Muscle layer of duodenum (tissue), 2 donors: ENCODE results near the gene PDCD1LG2.
A peak's percentile ranks its signal among the peaks of the same experiment; 100 is the strongest.

Experiments used
- H3K27ac ChIP-seq: one replicate; pipeline ENCODE4 v1.7.0; 2013; ENCODE audit warnings: mild to moderate bottlenecking, low read length
- H3K27me3 ChIP-seq: one replicate; pipeline ENCODE4 v1.7.0; 2013; ENCODE audit warnings: low read depth, mild to moderate bottlenecking, control low read depth, low read length
- H3K36me3 ChIP-seq, 2 donors: one replicate each; pipeline ENCODE4 v1.7.0; 2013; ENCODE audit warnings: low read length in 2 of 2, control low read depth in 1 of 2, mild to moderate bottlenecking in 1 of 2; ENCODE audit not compliant: insufficient read depth in 2 of 2, control insufficient read depth in 1 of 2
- H3K4me1 ChIP-seq, 2 donors: one replicate each; pipeline ENCODE4 v1.7.0; 2013; ENCODE audit warnings: low read length in 2 of 2, mild to moderate bottlenecking in 2 of 2, control low read depth in 1 of 2, moderate library complexity in 1 of 2; ENCODE audit not compliant: insufficient read depth in 2 of 2, control insufficient read depth in 1 of 2
- H3K4me3 ChIP-seq, 2 donors: one replicate each; pipeline ENCODE4 v1.7.0; 2013; ENCODE audit warnings: low read length in 2 of 2, low read depth in 1 of 2, mild to moderate bottlenecking in 1 of 2
- H3K9me3 ChIP-seq, 2 donors: one replicate each; pipeline ENCODE4 v1.7.0; 2013; ENCODE audit warnings: low read length in 2 of 2, control low read depth in 1 of 2, mild to moderate bottlenecking in 1 of 2; ENCODE audit not compliant: control insufficient read depth in 1 of 2
- donor health status: healthy.

The PDCD1LG2 gene

GRCh38 chr9:5593904-5594303 lies 83.6 kb downstream of the PDCD1LG2 start:
- Histone ChIP-seq H3K9me3 (no peaks in the 10 kb centered on the region), H3K4me3 (no peak overlapping the region), H3K27me3 (no peaks in the 10 kb centered on the region), H3K4me1 (no peaks in the 10 kb centered on the region), H3K27ac (no peak overlapping the region), H3K36me3 (no peaks in the 10 kb centered on the region)

DNA sequence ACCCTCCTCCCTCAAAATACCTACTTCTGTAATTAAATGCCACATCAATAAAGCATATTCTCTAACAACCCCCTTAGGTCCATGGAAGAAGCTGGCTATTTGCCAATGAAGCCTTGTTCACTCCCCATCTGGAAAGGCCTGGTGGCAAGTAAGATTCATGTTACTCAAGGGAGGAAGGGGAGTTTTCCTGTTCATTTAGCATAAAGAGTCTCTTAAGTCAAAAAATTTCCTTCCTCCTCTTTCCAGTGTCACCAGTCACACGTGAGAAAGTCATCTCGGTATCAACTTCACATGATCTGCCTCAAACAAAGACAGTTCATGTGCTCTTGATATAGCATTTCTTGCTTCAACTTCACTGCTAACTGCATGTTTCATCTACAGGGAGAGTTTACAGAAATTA lies 85.8 kb downstream of the PDCD1LG2 start:
- no peak overlapping the region for H3K4me3 ChIP-seq
- no peaks in the 10 kb centered on the region for H3K9me3 ChIP-seq
- H3K27ac ChIP-seq: no peak overlapping the region
- H3K27me3 ChIP-seq: no peaks in the 10 kb centered on the region
- H3K4me1 ChIP-seq: no peaks in the 10 kb centered on the region
- no peaks in the 10 kb centered on the region for H3K36me3 ChIP-seq

DNA sequence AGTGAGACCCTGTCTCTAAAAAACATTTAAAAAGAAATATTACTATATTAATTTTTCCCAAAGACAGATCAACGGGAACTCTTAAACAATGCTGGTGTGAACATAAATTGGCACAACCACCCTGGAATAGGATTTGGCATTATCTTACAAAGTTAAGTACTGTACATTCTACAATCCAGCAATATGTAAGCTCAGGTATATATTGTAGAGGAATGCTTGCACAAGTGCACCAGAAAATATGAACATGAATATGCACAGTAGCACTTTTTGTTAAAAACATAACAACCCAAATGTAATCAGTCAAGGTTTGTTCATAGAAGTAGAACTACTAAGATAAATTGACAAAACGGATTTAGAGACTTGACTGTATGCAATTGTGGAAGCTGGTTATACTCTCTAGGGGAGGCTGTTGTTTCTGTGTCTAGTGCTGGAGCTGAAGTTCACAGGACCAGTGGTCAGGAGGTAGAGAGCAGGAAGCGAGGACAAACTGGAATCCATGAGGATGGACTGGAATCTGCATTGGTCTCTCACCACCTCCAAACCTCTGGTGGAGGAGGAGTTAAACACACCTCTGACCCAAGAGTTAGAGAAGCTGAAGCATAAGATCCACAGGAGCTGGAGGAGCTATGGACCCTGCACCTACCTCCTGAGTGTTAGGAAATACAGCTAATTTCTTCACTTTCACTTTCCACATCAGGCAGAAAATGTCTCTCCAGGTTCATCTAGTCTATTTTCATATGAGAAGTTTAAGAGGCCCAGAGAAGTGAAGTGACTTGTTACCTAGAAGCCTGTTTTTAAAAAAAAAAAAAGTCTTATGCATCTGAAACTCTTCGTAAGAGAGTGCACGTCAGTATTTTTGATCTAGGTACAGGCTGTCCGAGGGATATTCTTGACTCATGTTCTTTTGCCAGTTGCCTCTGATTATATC lies 98.2 kb downstream of the PDCD1LG2 start:
- H3K27ac ChIP-seq: peak overlapping the region; percentile 73
- H3K9me3 ChIP-seq: no peaks in the 10 kb centered on the region
- H3K27me3 ChIP-seq: no peaks in the 10 kb centered on the region
- peak overlapping the region; percentile 50 to 70 for H3K4me3 ChIP-seq
- no peaks in the 10 kb centered on the region for H3K4me1 ChIP-seq
- no peaks in the 10 kb centered on the region for H3K36me3 ChIP-seq

- H3K27ac ChIP-seq: peak overlapping the region; percentile 73
- H3K4me3 ChIP-seq: peak overlapping the region; percentile 50 to 70
- no peaks in the 10 kb centered on the region for H3K27me3 ChIP-seq
Measured at GRCh38 chr9:5609226-5609596, 98.9 kb downstream of the PDCD1LG2 start.

DNA sequence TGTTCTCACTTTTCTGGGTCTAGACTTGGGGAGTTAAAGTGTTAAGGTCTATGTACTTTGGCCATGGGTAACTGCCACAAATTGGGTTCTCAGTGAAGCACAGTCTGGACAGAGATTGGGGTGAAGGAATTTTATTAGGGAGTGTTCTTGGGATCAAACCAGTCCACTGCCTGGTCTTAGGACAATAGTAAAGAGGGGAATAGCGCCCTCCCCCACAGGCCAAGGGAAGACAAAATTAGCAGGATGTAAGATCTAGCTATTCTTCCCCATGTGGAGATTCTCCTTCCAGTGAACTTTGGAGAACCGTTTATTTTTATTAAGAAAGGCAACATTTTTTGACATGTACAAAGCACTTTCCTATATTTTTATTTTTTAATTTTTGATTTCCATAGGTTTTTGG lies 100.2 kb downstream of the PDCD1LG2 start:
- H3K36me3 ChIP-seq: no peaks in the 10 kb centered on the region
- no peaks in the 10 kb centered on the region for H3K9me3 ChIP-seq
- no peak overlapping the region for H3K27ac ChIP-seq
- H3K27me3 ChIP-seq: no peaks in the 10 kb centered on the region
- no peaks in the 10 kb centered on the region for H3K4me1 ChIP-seq
- no peak overlapping the region for H3K4me3 ChIP-seq

More at GRCh38 chr9:5609226-5609596, 98.9 kb downstream of the PDCD1LG2 start:
- Histone ChIP-seq H3K4me1 (no peaks in the 10 kb centered on the region), H3K36me3 (no peaks in the 10 kb centered on the region), H3K9me3 (no peaks in the 10 kb centered on the region)

DNA sequence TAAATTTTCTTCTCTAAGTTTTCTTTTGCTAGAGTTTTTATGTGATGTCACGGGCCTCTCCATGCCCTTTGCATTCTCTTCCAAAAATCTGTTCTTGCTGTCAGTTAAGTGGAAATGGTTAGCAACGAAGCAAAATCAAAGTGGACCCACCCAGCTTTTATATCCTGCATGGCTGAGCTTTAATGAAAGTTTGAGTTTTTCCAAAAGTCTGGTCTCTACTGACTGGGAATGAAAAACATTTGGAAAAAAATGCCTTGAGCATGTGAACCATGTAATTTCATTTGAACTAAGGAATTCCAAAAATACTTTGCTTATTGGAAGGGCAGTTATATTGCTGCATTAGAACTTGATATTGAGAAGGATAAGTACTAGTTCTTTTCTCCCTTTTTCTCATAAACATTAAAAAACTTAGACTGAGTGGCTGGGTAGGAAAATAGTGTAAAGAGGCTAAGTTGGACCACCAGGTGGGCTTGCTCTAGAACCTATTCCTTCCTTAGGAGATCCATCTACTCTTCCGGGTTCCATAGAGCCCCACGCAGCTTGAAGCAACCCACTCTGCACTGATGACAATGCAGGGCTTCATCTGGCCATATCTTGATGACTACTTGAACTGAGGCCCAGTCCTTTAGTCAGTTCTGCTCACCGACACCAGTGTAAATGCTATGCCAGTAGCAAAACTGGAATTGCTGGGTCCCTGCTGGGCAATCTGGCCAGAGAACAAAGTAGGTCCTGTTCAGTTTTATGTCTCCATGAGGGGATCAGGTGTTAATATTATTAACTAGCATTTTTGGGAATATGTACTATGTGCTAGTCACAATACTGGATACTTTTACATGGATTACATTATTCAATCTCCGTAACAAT lies 101.2 kb downstream of the PDCD1LG2 start:
- Histone ChIP-seq H3K4me3 (no peak overlapping the region), H3K4me1 (no peaks in the 10 kb centered on the region), H3K27ac (no peak overlapping the region), H3K9me3 (no peaks in the 10 kb centered on the region), H3K27me3 (no peaks in the 10 kb centered on the region), H3K36me3 (no peaks in the 10 kb centered on the region)

DNA sequence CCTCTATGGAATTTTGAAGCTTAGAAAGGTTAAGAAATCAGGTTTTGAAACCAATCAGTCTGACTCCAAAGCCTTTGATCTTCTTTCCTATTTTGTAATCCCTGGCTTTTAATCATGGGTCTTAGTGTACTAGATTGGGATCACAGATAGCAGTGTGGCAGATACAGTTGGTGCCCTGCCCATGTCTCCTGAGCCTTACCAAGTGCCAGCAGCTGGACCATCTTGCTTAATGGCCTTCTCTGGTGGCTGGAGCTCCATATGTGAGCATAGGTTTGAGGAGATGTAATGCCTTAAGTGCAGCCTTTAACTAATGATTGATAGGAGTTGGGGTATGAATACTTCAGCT lies 101.8 kb downstream of the PDCD1LG2 start:
- Histone ChIP-seq H3K9me3 (no peaks in the 10 kb centered on the region), H3K4me1 (no peaks in the 10 kb centered on the region), H3K27me3 (no peaks in the 10 kb centered on the region), H3K36me3 (no peaks in the 10 kb centered on the region), H3K27ac (no peak overlapping the region), H3K4me3 (no peak overlapping the region)

GRCh38 chr9:5614192-5614591 lies 103.9 kb downstream of the PDCD1LG2 start:
- Histone ChIP-seq H3K4me1 (no peaks in the 10 kb centered on the region), H3K27ac (no peak overlapping the region), H3K36me3 (no peaks in the 10 kb centered on the region), H3K27me3 (no peaks in the 10 kb centered on the region), H3K9me3 (no peaks in the 10 kb centered on the region), H3K4me3 (no peak overlapping the region)

DNA sequence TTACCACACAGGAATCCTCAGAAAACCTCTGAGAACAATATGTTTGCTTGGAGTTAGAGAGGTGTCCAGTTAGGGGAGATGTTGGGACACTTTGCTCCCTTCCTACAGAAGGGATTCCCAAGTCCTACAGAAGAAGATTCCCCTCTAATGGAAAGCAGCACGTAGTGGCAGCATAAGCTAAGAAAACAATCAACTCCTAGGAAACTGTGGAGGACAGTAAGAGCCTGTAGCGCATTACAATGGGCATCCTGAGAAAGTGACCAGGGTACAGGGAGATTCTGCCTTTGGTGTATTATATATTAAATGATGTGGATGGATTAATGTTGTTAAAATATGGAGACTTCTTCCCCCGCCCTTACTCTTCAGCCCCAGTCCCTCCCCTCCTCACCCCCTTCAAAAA lies 104.7 kb downstream of the PDCD1LG2 start:
- Histone ChIP-seq H3K27me3 (no peaks in the 10 kb centered on the region), H3K4me1 (no peaks in the 10 kb centered on the region), H3K27ac (no peak overlapping the region), H3K9me3 (no peaks in the 10 kb centered on the region), H3K36me3 (no peaks in the 10 kb centered on the region), H3K4me3 (no peak overlapping the region)

- Histone ChIP-seq H3K27ac (no peak overlapping the region), H3K4me1 (peaks cover 4 to 5% of the 10 kb centered on the region in 2 donors), H3K9me3 (no peaks in the 10 kb centered on the region), H3K4me3 (no peak overlapping the region), H3K36me3 (no peaks in the 10 kb centered on the region), H3K27me3 (no peaks in the 10 kb centered on the region)
Measured at GRCh38 chr9:5617749-5618148, 107.4 kb downstream of the PDCD1LG2 start.

DNA sequence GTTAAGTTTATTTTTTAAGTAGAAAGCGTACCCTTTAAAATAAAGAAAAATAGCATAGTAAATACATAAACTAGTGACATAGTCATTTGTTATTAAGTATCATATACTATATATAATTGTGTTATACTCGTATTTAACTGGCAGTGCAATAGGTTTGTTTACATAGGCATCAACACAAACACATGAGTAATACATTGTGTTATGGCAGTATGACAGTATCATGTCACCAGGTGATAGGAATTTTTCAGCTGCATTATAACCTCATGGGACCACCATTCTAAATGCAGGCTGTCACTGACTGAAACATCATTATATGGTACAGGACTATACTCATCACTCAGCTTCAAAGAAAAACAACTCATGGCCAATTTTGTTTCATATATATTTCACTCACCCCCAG lies 110.2 kb downstream of the PDCD1LG2 start:
- Histone ChIP-seq H3K9me3 (no peaks in the 10 kb centered on the region), H3K4me1 (peaks cover 4 to 5% of the 10 kb centered on the region in 2 donors), H3K36me3 (no peaks in the 10 kb centered on the region), H3K4me3 (no peak overlapping the region), H3K27me3 (no peaks in the 10 kb centered on the region), H3K27ac (no peak overlapping the region)
